Measurements from ENCODE around the gene FADS2.

The FADS2 gene

GRCh38 chr11:61795876-61796526 lies 32.1 kb upstream of the FADS2 start:
- DNase-seq (ENCODE audit: low read depth), result no peak

DNA sequence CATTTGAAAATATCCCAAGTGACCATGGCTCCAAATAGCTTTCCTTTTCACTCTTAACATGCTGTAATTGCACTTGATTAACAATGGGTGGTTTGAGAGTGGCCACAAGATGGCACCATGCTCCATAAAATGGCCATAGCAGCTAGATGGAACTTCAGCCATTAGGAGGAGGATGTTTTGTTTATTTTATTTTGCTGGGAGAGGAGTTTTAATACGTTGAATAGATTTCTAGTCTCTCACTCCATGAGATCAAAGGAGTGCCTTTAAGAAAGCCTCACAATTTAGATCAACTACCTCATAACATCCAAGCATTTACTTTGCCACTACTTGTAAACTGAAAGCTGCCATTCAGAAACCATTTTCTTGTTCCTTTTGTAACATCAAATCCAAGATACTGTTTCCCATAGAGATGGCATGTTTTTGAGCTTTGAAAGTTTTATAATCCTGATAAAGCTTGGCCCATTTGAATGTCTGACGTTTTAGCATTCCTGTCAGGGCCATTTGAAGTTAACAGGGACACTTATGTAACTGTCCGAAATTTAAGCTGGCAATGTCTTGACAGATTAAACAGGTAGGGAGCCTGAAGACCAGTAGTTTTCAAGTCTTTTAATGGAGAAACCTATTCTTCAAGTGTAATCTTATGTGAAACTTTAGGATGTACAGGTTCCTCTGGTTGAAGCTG lies 30.7 kb upstream of the FADS2 start:
- no peak for DNase-seq (ENCODE audit: low read depth)

DNA sequence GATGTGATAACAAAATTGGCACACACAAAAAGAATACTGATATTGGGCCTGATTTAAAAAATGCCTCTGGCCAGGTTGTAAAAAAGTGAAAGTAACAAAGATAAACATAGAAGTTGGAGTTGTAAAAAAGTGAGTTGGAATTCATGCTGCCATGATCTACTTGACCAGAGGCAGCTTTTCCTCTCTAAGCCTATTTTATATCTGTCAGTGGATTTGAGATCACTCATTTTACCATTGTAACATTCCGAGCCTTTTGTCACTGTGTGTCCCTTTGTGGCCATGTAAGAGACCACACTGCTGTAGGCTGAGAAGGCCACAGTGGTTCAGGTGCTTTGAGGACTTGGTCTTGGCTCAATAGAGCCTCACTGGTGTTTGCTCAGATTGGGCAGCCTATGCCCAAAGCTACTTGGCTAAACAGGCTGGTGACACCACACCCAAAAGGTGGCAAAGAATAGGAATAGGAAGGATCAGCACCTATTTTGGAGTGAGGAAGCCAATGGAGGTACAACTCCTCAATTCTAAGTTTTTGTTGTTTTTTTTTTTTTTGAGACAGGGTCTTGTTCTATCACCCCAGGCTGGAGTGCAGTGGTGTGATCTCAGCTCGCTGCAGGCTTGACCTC lies 28.3 kb upstream of the FADS2 start:
- DNase-seq (ENCODE audit: low read depth), result no peak

GRCh38 chr11:61800331-61801281 lies 27.5 kb upstream of the FADS2 start:
- no peak for DNase-seq (ENCODE audit: low read depth)

DNA sequence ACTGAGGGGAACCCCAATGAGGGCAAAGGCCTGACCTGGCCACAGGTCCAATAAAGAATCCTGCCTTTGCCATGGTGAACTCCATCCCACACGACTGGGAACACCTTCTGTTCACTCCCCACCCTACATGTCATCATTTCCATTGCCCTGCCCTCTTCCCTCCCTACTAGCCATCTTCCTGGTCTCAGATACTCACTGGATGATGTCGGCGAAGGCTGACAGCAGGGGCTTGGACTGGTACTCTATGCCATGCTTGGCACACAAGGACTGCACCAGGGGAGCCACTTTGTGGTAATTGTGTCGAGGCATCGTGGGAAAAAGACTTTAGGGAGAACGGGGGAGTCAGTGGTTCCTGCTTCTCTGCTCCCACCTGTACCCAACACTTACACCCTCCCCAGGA lies 25.5 kb upstream of the FADS2 start:
- no peak for DNase-seq (ENCODE audit: low read depth)

- no peak for DNase-seq (ENCODE audit: low read depth)
Observed at GRCh38 chr11:61803889-61804647, 24.0 kb upstream of the FADS2 start.

DNA sequence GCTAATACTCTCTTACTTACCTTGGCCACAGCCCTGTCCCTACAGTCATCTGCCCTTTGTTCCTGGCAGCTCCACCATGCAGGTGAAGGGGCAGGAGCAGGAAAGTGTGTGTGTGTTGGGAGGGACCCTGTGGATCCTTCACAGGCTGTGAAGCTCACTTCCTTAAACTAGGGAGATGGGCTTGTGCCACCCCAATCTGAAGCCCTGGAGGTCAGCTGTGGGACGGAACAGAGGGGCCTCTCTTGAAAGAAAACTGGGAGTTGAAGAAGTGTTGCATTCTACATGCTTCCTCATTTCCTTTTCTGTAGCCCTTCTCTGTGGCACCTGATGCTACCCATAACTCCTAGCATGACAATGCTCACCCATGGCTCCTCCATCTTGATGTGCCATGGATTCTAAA lies 23.0 kb upstream of the FADS2 start:
- DNase-seq (ENCODE audit: low read depth), result no peak

- no peak for DNase-seq (ENCODE audit: low read depth)
Observed at GRCh38 chr11:61806785-61807184, 21.3 kb upstream of the FADS2 start.

DNA sequence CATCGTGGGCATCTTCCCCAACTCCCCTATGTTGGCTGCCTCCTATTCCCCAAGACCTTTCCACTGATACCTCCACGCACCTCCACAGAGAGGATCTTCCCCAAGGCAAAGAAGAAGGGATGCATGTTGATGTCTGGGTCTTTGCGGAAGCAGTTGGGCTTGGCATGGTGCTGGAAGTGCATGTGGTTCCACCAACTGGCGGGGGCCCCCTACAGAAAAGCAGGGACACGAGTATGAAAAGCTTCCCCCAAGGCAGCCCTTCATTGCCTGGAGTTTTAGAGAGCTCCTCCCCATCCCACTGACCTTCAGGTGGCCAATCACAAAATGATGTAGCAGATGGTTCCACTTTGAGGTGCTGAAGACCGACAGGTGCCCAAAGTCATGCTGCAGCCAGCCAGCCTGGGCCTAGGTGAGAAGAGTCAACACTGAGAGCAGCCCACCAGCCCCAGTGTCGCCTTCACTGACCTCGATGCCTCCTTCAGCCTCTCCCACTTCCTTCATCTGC lies 17.4 kb upstream of the FADS2 start:
- DNase-seq (ENCODE audit: low read depth), result no peak

DNA sequence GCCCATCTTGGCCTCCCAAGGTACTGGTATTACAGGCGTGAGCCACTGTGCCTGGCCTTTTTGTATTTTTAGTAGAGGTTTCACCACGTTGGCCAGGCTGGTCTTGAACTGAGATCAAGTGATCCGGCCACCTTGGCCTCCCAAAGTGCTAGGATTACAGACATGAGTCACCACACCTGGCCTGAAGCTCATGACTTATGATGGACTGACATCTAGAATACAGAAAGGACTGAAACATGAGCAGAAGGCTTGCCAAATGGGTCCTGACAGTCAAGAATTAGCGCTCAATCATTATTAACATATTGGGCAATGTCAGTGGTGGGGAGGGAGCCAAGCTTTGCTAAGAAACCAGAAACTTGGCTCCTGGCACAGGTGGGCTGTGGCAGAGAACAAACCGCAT lies 16.3 kb upstream of the FADS2 start:
- DNase-seq (ENCODE audit: low read depth), result no peak

- DNase-seq (ENCODE audit: low read depth), result no peak
Observed at GRCh38 chr11:61812736-61813411, 15.2 kb upstream of the FADS2 start.

- DNase-seq (ENCODE audit: low read depth), result no peak
Observed at GRCh38 chr11:61814247-61814957, 13.7 kb upstream of the FADS2 start.

GRCh38 chr11:61814958-61815789 lies 12.9 kb upstream of the FADS2 start:
- DNase-seq (ENCODE audit: low read depth), result peak; percentile 70

- DNase-seq (ENCODE audit: low read depth), result no peak
Observed at GRCh38 chr11:61815790-61816735, 12.0 kb upstream of the FADS2 start.

- DNase-seq (ENCODE audit: low read depth), result peak; percentile 59
Observed at GRCh38 chr11:61816736-61817455, 11.2 kb upstream of the FADS2 start, which contains the start of gene FADS1. TSS of gene FADS1 (minus strand) at chr11:61817003. CDS start at chr11:61816929, 74 bp downstream.

DNA sequence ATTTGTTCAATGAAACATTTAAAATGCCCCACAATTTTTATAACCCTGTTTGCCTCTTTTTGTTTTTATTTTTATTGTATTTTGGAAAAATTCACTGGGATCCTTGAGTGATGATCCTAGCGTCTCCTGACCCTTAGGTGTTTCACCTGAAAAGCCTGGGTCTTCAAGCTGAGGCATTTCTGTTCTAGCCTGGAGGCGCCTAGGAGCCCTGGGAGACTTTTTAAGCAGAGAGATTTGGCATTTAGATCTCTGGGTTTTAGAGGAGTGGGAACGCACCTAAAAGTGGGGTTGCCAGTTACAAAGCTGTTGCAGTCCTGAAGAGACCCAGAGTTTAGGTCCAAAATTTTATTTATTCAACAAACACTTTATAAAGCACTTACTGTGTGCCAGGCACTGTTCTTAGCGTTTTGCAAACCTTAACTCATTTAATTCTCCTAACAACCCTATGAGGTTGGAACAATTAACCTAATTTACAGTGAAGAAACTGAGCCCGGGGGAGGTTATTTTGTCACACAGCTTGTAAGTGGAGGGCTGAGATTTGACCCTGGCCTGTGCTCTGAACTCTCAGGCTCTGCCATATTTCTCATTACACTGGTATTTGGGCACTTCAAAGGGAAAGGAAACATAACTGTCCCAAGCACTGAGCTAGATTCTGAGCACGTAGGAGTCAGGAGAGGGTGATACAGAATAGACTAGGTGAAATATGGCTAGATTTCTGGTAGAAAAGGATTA lies 10.5 kb upstream of the FADS2 start:
- no peak for DNase-seq (ENCODE audit: low read depth)

- no peak for DNase-seq (ENCODE audit: low read depth)
Observed at GRCh38 chr11:61820174-61820573, 7.9 kb upstream of the FADS2 start.

Measured in non-pigmented ciliary epithelial cell (primary cell).